Adrenal gland (tissue), 5 donors: Measurements from ENCODE around the gene PJVK.

ENCODE experiments used
- POLR2A ChIP-seq, 2 donors: fragments of 450-650 bp; IDR thresholded peaks; one replicate each; pipeline ENCODE4 v1.6.1; 2017; ENCODE audit warnings: antibody characterized with exemption in 2 of 2, mild to moderate bottlenecking in 2 of 2, moderate library complexity in 1 of 2
- TF ChIP-seq, protein P1 (sequence below), 6 experiments: fragments of 450-650 bp in 4 of 6; fragments of 200-600 bp in 2 of 6; sonication (generic) in 1 of 6; IDR thresholded peaks; 1 replicate in 5 of 6; 2 replicates in 1 of 6; pipeline versions ENCODE4 v1.5.1 to v1.8.0; 2016 to 2021; ENCODE audit warnings: antibody characterized with exemption in 6 of 6, mild to moderate bottlenecking in 2 of 6, moderate library complexity in 1 of 6
- donor health status: DM: no; HTN: no; CAD: no.

DNA sequence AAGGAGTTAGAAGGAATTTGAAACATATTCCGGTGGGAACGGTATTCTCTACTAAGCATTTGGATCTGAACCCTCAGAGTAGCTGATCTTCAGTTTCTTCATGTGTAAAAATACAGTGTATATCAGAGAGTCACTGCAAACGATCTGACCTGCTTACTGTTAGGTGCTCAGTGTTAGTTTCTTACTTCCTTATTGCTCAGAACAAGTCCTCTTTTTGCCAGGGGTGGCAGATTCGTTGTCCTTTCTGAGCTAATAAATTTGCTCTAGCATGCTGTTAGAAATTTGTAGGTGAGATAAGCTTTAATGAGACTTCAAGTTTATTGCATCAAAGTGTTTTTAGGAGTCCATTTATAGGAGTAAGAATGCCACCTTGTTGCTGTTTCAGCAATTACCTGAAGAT, 44.9 kb downstream of the PJVK start:
- TF ChIP-seq, protein P1, sequence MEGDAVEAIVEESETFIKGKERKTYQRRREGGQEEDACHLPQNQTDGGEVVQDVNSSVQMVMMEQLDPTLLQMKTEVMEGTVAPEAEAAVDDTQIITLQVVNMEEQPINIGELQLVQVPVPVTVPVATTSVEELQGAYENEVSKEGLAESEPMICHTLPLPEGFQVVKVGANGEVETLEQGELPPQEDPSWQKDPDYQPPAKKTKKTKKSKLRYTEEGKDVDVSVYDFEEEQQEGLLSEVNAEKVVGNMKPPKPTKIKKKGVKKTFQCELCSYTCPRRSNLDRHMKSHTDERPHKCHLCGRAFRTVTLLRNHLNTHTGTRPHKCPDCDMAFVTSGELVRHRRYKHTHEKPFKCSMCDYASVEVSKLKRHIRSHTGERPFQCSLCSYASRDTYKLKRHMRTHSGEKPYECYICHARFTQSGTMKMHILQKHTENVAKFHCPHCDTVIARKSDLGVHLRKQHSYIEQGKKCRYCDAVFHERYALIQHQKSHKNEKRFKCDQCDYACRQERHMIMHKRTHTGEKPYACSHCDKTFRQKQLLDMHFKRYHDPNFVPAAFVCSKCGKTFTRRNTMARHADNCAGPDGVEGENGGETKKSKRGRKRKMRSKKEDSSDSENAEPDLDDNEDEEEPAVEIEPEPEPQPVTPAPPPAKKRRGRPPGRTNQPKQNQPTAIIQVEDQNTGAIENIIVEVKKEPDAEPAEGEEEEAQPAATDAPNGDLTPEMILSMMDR (IDR thresholded peaks at IDR 0.05), result no peak
- TF ChIP-seq POLR2A (IDR thresholded peaks at IDR 0.05), result no peak
